Bronchial epithelial cell (primary cell): ENCODE measurements around the gene SCUBE1. TPM values are rescaled to one million over a fixed set of nuclear protein-coding genes. Genes with fewer than 3 reads are reported as not detected.
A peak's percentile ranks its signal among the peaks of the same experiment; 100 is the strongest.

Experiments
- DNase-seq: peaks from one replicate; pipeline ENCODE4 v3.0.0-alpha.2; 2010; ENCODE audit warnings: low read depth
- FAIRE-seq: peaks from 2 replicates; lab custom pipeline; 2011; peaks lifted over from hg19 to GRCh38; lab: Jason Lieb, UNC
- H3K27me3 ChIP-seq: 2 replicates; pipeline ENCODE4 v1.5.1; 2011; ENCODE audit warnings: low read length; ENCODE audit not compliant: control insufficient read depth, insufficient read depth
- H3K36me3 ChIP-seq: 2 replicates; pipeline ENCODE4 v1.5.1; 2011; ENCODE audit warnings: low read length; ENCODE audit not compliant: control insufficient read depth, insufficient read depth
- H3K4me3 ChIP-seq: 2 replicates; pipeline ENCODE4 v1.5.1; 2011; ENCODE audit warnings: mild to moderate bottlenecking, low read depth, low read length, control low read depth
- CTCF ChIP-seq: IDR thresholded peaks from 2 replicates; pipeline ENCODE4 v1.5.1; 2011; ENCODE audit warnings: mild to moderate bottlenecking, moderate library complexity, low read length, control low read depth, inconsistent platforms; ENCODE audit not compliant: insufficient read depth, severe bottlenecking
- total RNA-seq: library from RNA; depleted of rRNA; stranded (reverse); fragments of >200 nt; gene quantifications from 2 replicates; pipeline ENCODE4 v1.2.1, GENCODE V29; 2014

SCUBE1 gene
- total RNA-seq, 1 donor from 2014 or later = under 0.01 TPM

- Histone ChIP-seq H3K36me3 (no peaks in the 10 kb centered on the region), H3K27me3 (peaks cover 10% of the 10 kb centered on the region), H3K4me3 (no peak overlapping the region)
- TF ChIP-seq CTCF = no peak
- FAIRE-seq (no peak), DNase-seq (no peak)
Observed at GRCh38 chr22:43252319-43252718, 90.9 kb downstream of the SCUBE1 start.

- Histone ChIP-seq H3K27me3 (peaks cover 12% of the 10 kb centered on the region), H3K4me3 (no peak overlapping the region), H3K36me3 (no peaks in the 10 kb centered on the region)
- FAIRE-seq (peak; percentile 86), DNase-seq (no peak)
- no peak for TF ChIP-seq CTCF
Observed at GRCh38 chr22:43249789-43250471, 93.2 kb downstream of the SCUBE1 start.

- Histone ChIP-seq H3K36me3 (no peaks in the 10 kb centered on the region), H3K27me3 (peaks cover 6% of the 10 kb centered on the region), H3K4me3 (no peak overlapping the region)
- TF ChIP-seq CTCF = no peak
- FAIRE-seq (no peak), DNase-seq (no peak)
Observed at GRCh38 chr22:43247546-43248260, 95.5 kb downstream of the SCUBE1 start.

GRCh38 chr22:43246188-43246587, 97.0 kb downstream of the SCUBE1 start:
- no peak for TF ChIP-seq CTCF
- no peak for DNase-seq
- no peaks in the 10 kb centered on the region for H3K36me3 ChIP-seq
- H3K4me3 ChIP-seq = no peak overlapping the region
- H3K27me3 ChIP-seq = peaks cover 2% of the 10 kb centered on the region
- FAIRE-seq = no peak

GRCh38 chr22:43245717-43246116, 97.5 kb downstream of the SCUBE1 start:
- Histone ChIP-seq H3K36me3 (no peaks in the 10 kb centered on the region), H3K27me3 (peaks cover 2% of the 10 kb centered on the region), H3K4me3 (no peak overlapping the region)
- DNase-seq (no peak), FAIRE-seq (no peak)
- no peak for TF ChIP-seq CTCF
